HEK293 (cell line): ENCODE measurements around the gene CFAP157.

Experiments
- CTCF ChIA-PET: fragments of 350-600 bp; formaldehyde crosslinking; extraction: SDS; loops from one replicate; lab custom pipeline; 2021; ENCODE audit warnings: antibody characterized with exemption; lab: Yijun Ruan, JAX
- POLR2A ChIA-PET: fragments of 300-600 bp; formaldehyde crosslinking; extraction: SDS; loops from one replicate; lab custom pipeline; 2020; ENCODE audit warnings: antibody characterized with exemption, inconsistent platforms; lab: Yijun Ruan, JAX
- H3K27ac ChIP-seq: fragments of 200-500 bp; sonication (Bioruptor generic); 2 replicates; pipeline ENCODE4 v1.5.1; 2014; ENCODE audit warnings: low read depth, low read length, control low read depth, inconsistent platforms; ENCODE audit errors: extremely low read depth
- H3K36me3 ChIP-seq, 2 experiments: fragments of 200-500 bp in 1 of 2; sonication (Bioruptor generic) in 1 of 2; 1 replicate in 1 of 2; 2 replicates in 1 of 2; pipeline ENCODE4 v1.5.1; 2014 to 2017; ENCODE audit warnings: inconsistent platforms in 2 of 2, low read length in 2 of 2; ENCODE audit not compliant: control insufficient read depth in 2 of 2, insufficient read depth in 1 of 2
- H3K4me1 ChIP-seq: fragments of 200-500 bp; sonication (Bioruptor generic); 2 replicates; pipeline ENCODE4 v1.5.1; 2014; ENCODE audit warnings: mild to moderate bottlenecking, low read length, inconsistent platforms; ENCODE audit not compliant: control insufficient read depth, insufficient read depth
- H3K4me3 ChIP-seq: 2 replicates; pipeline ENCODE4 v1.5.1; 2011; ENCODE audit warnings: low read depth, mild to moderate bottlenecking, control low read depth, low read length, moderate library complexity
- H3K9me3 ChIP-seq: fragments of 200-500 bp; sonication (Bioruptor generic); 2 replicates; pipeline ENCODE4 v1.5.1; 2014; ENCODE audit warnings: low read depth, low read length, inconsistent platforms; ENCODE audit not compliant: control insufficient read depth, insufficient read depth
- AEBP2 ChIP-seq: fragments of 450-650 bp; formaldehyde crosslinking; IDR thresholded peaks from 2 replicates; pipeline ENCODE4 v1.5.1; 2016; ENCODE audit warnings: missing biosample characterization, missing genetic modification characterization, borderline replicate concordance
- GLI2 ChIP-seq: fragments of 450-650 bp; formaldehyde crosslinking; IDR thresholded peaks from 2 replicates; pipeline ENCODE4; 2017; ENCODE audit warnings: missing biosample characterization, missing genetic modification characterization, low read depth, borderline replicate concordance
- GLI4 ChIP-seq: fragments of 450-650 bp; formaldehyde crosslinking; IDR thresholded peaks from 2 replicates; pipeline ENCODE4 v1.5.1; 2016; ENCODE audit warnings: missing biosample characterization, missing genetic modification characterization
- KLF17 ChIP-seq: fragments of 450-650 bp; formaldehyde crosslinking; IDR thresholded peaks from 2 replicates; pipeline ENCODE4 v1.5.1; 2016; ENCODE audit warnings: missing biosample characterization, missing genetic modification characterization
- SCRT2 ChIP-seq: fragments of 450-650 bp; formaldehyde crosslinking; IDR thresholded peaks from 2 replicates; pipeline ENCODE4 v1.5.1; 2016; ENCODE audit warnings: missing biosample characterization, missing genetic modification characterization
- YY2 ChIP-seq: fragments of 450-650 bp; formaldehyde crosslinking; IDR thresholded peaks from 2 replicates; pipeline ENCODE4 v1.5.1; 2016; ENCODE audit warnings: missing biosample characterization, missing genetic modification characterization
- ZBTB17 ChIP-seq: fragments of 450-650 bp; formaldehyde crosslinking; IDR thresholded peaks from 2 replicates; pipeline ENCODE4 v1.5.1; 2016; ENCODE audit warnings: missing biosample characterization, missing genetic modification characterization
- ZNF169 ChIP-seq: fragments of 450-650 bp; formaldehyde crosslinking; IDR thresholded peaks from 2 replicates; pipeline ENCODE4 v1.5.1; 2016; ENCODE audit warnings: missing biosample characterization, missing genetic modification characterization
- ZNF174 ChIP-seq: fragments of 450-650 bp; formaldehyde crosslinking; IDR thresholded peaks from 2 replicates; pipeline ENCODE4 v1.5.0; 2017; ENCODE audit warnings: missing biosample characterization, mild to moderate bottlenecking, missing genetic modification characterization
- ZNF18 ChIP-seq: fragments of 450-650 bp; formaldehyde crosslinking; IDR thresholded peaks from 2 replicates; pipeline ENCODE4 v1.5.1; 2016; ENCODE audit warnings: missing biosample characterization, missing genetic modification characterization
- ZNF211 ChIP-seq: fragments of 450-650 bp; formaldehyde crosslinking; IDR thresholded peaks from 2 replicates; pipeline ENCODE4 v1.5.1; 2016; ENCODE audit warnings: low read depth, missing biosample characterization, missing genetic modification characterization
- ZNF362 ChIP-seq: fragments of 450-650 bp; formaldehyde crosslinking; IDR thresholded peaks from 2 replicates; pipeline ENCODE4 v1.5.1; 2016; ENCODE audit warnings: missing biosample characterization, missing genetic modification characterization
- ZNF513 ChIP-seq: fragments of 450-650 bp; IDR thresholded peaks from 2 replicates; pipeline ENCODE4 v1.5.1; 2018; ENCODE audit warnings: missing biosample characterization, missing genetic modification characterization
- ZNF530 ChIP-seq: fragments of 450-650 bp; formaldehyde crosslinking; IDR thresholded peaks from 2 replicates; pipeline ENCODE4 v1.5.1; 2016; ENCODE audit warnings: low read depth, missing biosample characterization, missing genetic modification characterization
- ZNF670 ChIP-seq: fragments of 450-650 bp; formaldehyde crosslinking; IDR thresholded peaks from 2 replicates; pipeline ENCODE4 v1.5.1; 2016; ENCODE audit warnings: missing biosample characterization, missing genetic modification characterization, low read depth
- ZNF701 ChIP-seq: fragments of 450-650 bp; formaldehyde crosslinking; IDR thresholded peaks from 2 replicates; pipeline ENCODE4 v1.5.1; 2016; ENCODE audit warnings: missing biosample characterization, missing genetic modification characterization
- ZNF791 ChIP-seq: fragments of 450-650 bp; formaldehyde crosslinking; IDR thresholded peaks from 2 replicates; pipeline ENCODE4 v1.5.1; 2016; ENCODE audit warnings: missing biosample characterization, missing genetic modification characterization
- ZNF792 ChIP-seq: fragments of 450-650 bp; formaldehyde crosslinking; IDR thresholded peaks from 2 replicates; pipeline ENCODE4 v1.5.1; 2016; ENCODE audit warnings: missing biosample characterization, missing genetic modification characterization
- ZSCAN4 ChIP-seq: fragments of 450-650 bp; formaldehyde crosslinking; IDR thresholded peaks from 2 replicates; pipeline ENCODE4 v1.5.1; 2017; ENCODE audit warnings: missing biosample characterization, missing genetic modification characterization

Gene CFAP157

GRCh38 chr9:127706836-127707241, at the start of gene CFAP157:
TSS of gene CFAP157 (plus strand) at chr9:127706988. CDS start at chr9:127707032, 44 bp downstream.
- ChIA-PET CTCF (interaction anchor here (0.5 to 1.4 kb wide), 3 partner anchors 28 to 814 kb away, joined by 3 to 5 read pairs (median 5); partner anchors contain the start of gene TOR2A), POLR2A (interaction anchor here (0.6 to 2.8 kb wide), 2 partner anchors 9 to 94 kb away, joined by 3 to 8 read pairs; partner anchors contain the start of genes PTRH1 and TTC16)
- no peaks in the 10 kb centered on the region for H3K9me3 ChIP-seq
- TF ChIP-seq ZNF792 (tag by site-specific recombination) (no peak), SCRT2 (tag by site-specific recombination) (peak; percentile 24; the same call in 1 of the 2 replicates)
- H3K36me3 ChIP-seq = no peaks in the 10 kb centered on the region
- no peaks in the 10 kb centered on the region for H3K4me1 ChIP-seq
- H3K27ac ChIP-seq = no peak within 1 kb of the TSS
- H3K4me3 ChIP-seq = no peak within 1 kb of the TSS

- CTCF ChIA-PET = interaction anchor here (0.6 kb wide), 1 partner anchor 841 kb away, joined by 3 read pairs; no protein-coding TSS in a partner anchor
- POLR2A ChIA-PET = no interaction called here
- no peak overlapping the region for H3K4me3 ChIP-seq
- no peaks in the 10 kb centered on the region for H3K9me3 ChIP-seq
- H3K4me1 ChIP-seq = no peaks in the 10 kb centered on the region
- TF ChIP-seq GLI4 = no peak
- TF ChIP-seq GLI2 (tag by site-specific recombination) = no peak
- no peak for TF ChIP-seq ZNF530 (tag by site-specific recombination)
- TF ChIP-seq ZNF169 (tag by site-specific recombination) = no peak
- no peak for TF ChIP-seq AEBP2 (tag by site-specific recombination)
- no peak for TF ChIP-seq ZSCAN4 (tag by site-specific recombination)
- no peak for TF ChIP-seq ZNF791 (tag by site-specific recombination)
- no peak for TF ChIP-seq ZNF670
- TF ChIP-seq ZBTB17 (tag by site-specific recombination) = no peak
- TF ChIP-seq ZNF513 (tag by site-specific recombination) = no peak
- no peak for TF ChIP-seq ZNF174 (tag by site-specific recombination)
- no peak for TF ChIP-seq ZNF701 (tag by site-specific recombination)
- no peak for TF ChIP-seq ZNF18 (tag by site-specific recombination)
- TF ChIP-seq YY2 = no peak
- TF ChIP-seq ZNF211 (tag by site-specific recombination) = no peak
- no peak for TF ChIP-seq ZNF362
- no peak for TF ChIP-seq KLF17 (tag by site-specific recombination)
- H3K36me3 ChIP-seq = peaks cover 0 to 38% of the 10 kb centered on the region in 2 experiments; a peak in 1 of 3 replicates
- H3K27ac ChIP-seq = no peak overlapping the region
These were observed 48.4 kb upstream of the CFAP157 start for GRCh38 chr9:127658428-127658827.
